Heart right ventricle (tissue), 16 donors: ENCODE measurements around the gene INSYN2B. TPM values are rescaled to one million over a fixed set of nuclear protein-coding genes. Genes with fewer than 3 reads are reported as not detected.
A peak's percentile ranks its signal among the peaks of the same experiment; 100 is the strongest.

Experiments used
- ATAC-seq, 8 donors: fragments of 200-7000 bp; cut with Tn5 transposase; one replicate each; pipeline ENCODE4 v1.9.1; 2020; ENCODE audit warnings: mild to moderate bottlenecking in 8 of 8, moderate library complexity in 8 of 8, moderate number of reproducible peaks in 1 of 8
- DNase-seq, 2 donors: peaks; one replicate each; pipeline ENCODE4 v3.0.0-alpha.2; 2020
- H3K27ac ChIP-seq, 10 donors: fragments of 200-600 bp; sonication (generic) in 2 of 10; one replicate each; pipeline versions ENCODE4 v1.5.0 to v1.8.0; 2020 to 2022; ENCODE audit warnings: mild to moderate bottlenecking in 3 of 10
- H3K27me3 ChIP-seq, 7 donors: fragments of 200-600 bp; one replicate each; pipeline ENCODE4 v1.8.0; 2021 to 2022; ENCODE audit warnings: mild to moderate bottlenecking in 2 of 7
- H3K36me3 ChIP-seq, 9 donors: fragments of 200-600 bp; sonication (generic) in 1 of 9; one replicate each; pipeline versions ENCODE4 v1.5.0 to v1.8.0; 2020 to 2022; ENCODE audit warnings: mild to moderate bottlenecking in 2 of 9
- H3K4me1 ChIP-seq, 9 donors: fragments of 200-600 bp; sonication (generic) in 1 of 9; one replicate each; pipeline versions ENCODE4 v1.5.0 to v1.8.0; 2020 to 2022; ENCODE audit warnings: mild to moderate bottlenecking in 4 of 9
- H3K4me3 ChIP-seq, 10 donors: fragments of 200-600 bp; sonication (generic) in 2 of 10; one replicate each; pipeline versions ENCODE4 v1.5.0 to v1.8.0; 2020 to 2022; ENCODE audit warnings: mild to moderate bottlenecking in 7 of 10, moderate library complexity in 2 of 10
- H3K9me3 ChIP-seq, 11 donors: fragments of 200-600 bp in 10 of 11; sonication (generic) in 2 of 11; one replicate each; pipeline versions ENCODE4 v1.5.0 to v1.8.0; 2013 to 2022; ENCODE audit warnings: mild to moderate bottlenecking in 2 of 11, control low read depth in 1 of 11, moderate library complexity in 1 of 11
- CTCF ChIP-seq, 9 donors: fragments of 200-600 bp; sonication (generic) in 2 of 9; IDR thresholded peaks; one replicate each; pipeline versions ENCODE4 v1.5.0 to v1.8.0; 2021 to 2022; ENCODE audit warnings: antibody characterized with exemption in 9 of 9, mild to moderate bottlenecking in 5 of 9, moderate library complexity in 1 of 9
- WGBS, 2 donors: extraction: QIAGEN DNeasy Blood & Tissue Kit; methylation state at CpG; one replicate each; pipeline ENCODE4 v1.1.7; 2013; ENCODE audit warnings: inconsistent platforms in 1 of 2; 5-methylcytosine and 5-hydroxymethylcytosine counted together
- intact Hi-C, 10 donors: fragments of 100-400 bp; cut with DNase I; formaldehyde crosslinking; loops; one replicate each; pipeline versions ENCODE4 v1.11.1 to v1.14.2; 2022
- polyA plus RNA-seq, 2 donors: library from polyadenylated mRNA; stranded (reverse); fragments of 200-250 nt; gene quantifications; one replicate each; pipeline ENCODE4 v1.2.3, GENCODE V29; 2013
- total RNA-seq, 10 donors: library from RNA; stranded (reverse); fragmentation: NEBNext Ultra II Directional in 3 of 10; extraction: Animal tissue kit (Norgen Biotek cat#: 25700) in 3 of 10; gene quantifications; one replicate each; pipeline versions ENCODE4 v1.2.1 to v1.2.4, GENCODE V29; 2021 to 2023
- donor health status: Arrhythmogenic right ventricular cardiomyopathy.
- donor health status: ischemic (EF 13 %, LVEDD 7.1; RV severe dilation, severe dysfunction).
- donor health status: healthy with polysubstance abuse.
- donor health status: DM: no; HTN: yes; CAD: no.
- donor health status: DM: no; HTN: no; CAD: no.
- donor health status: ischemic (EF 25% LVEDD 6.9; RV normal size, moderate dysfunction).
- donor health status: ischemic (EF 25% LVEDD 5.7; RV mildly dilated, moderate dysfunction).
- donor health status: healthy.
- donor health status: DM: yes; HTN: yes; CAD: no.
- donor health status: Ischemic cardiomyopathy.
- donor health status: ischemic (EF 35%, LVEDD 5.7; RV mildly dilated, moderate dysfunction).
- donor health status: nonischemic (EF 11% LVEDD 7.7; RV severe dilation, severe dysfunction).
- donor health status: DM: yes; HTN: yes; CAD: no.
- donor health status: PGD.
- donor health status: ischemic (EF 29% LVEDD 5.4; RV normal size, mild dysfunction).
- donor health status: nonischemic (EF 23%, LVEDD 6.1; RV moderate dilation, normal function).

Gene INSYN2B
- total and polyA plus RNA-seq, 12 donors, result 0.09 to 0.87 (median 0.14) TPM; not detected in 7

- no peak overlapping the region for H3K4me3 ChIP-seq
- no peaks in the 10 kb centered on the region for H3K9me3 ChIP-seq
- no peaks in the 10 kb centered on the region for H3K36me3 ChIP-seq
- H3K27ac ChIP-seq, result peak overlapping the region in 2 of 10 donors; percentile 10 to 81
- peaks cover 0 to 37% (median 0%) of the 10 kb centered on the region in 9 donors for H3K4me1 ChIP-seq
- DNase-seq, result no peak
- no peak for ATAC-seq
- intact Hi-C loops, result no loop called here
- WGBS, 2 donors, result 90 to 96% methylated on average over 2 of the region's 2 CpGs
- no peak for TF ChIP-seq CTCF (IDR thresholded peaks at IDR 0.05)
- H3K27me3 ChIP-seq, result peaks cover 0 to 10% (median 3%) of the 10 kb centered on the region in 7 donors
Measured at GRCh38 chr5:169880785-169881184, 99.5 kb downstream of the INSYN2B start.

DNA sequence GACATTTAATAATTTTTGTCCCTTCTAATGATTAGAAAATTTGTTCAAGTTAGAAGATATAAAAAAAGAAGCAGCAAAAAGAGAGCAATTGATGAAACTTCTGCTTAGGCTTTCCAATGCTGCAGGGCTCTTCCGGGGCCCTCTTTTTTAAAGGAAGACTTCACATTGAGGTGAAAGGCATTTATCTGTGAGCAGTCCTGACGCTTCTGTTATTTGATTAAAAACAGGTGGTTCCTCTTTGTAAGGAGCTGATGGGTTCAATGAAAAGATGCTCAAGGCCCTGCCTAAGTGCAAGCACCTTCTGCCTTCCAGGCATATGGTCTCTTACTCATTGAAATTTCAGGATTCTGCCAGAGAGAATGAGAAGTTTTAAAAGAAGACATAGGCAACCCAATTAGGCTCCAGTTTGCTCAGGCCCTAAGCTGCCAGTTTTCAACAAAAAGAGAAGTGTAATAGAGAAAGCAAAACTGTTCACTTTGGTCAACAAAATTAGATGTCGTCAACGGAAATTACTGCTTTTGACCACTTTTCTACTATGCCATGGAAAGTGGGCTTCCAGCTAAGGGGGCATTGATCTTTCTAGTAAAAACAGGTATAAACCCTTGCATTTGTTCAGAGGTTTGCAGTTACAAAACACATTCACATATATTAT, 100.2 kb downstream of the INSYN2B start:
- H3K27me3 ChIP-seq, result peaks cover 0 to 10% (median 3%) of the 10 kb centered on the region in 7 donors
- no peaks in the 10 kb centered on the region for H3K36me3 ChIP-seq
- H3K4me1 ChIP-seq, result peaks cover 0 to 44% (median 0%) of the 10 kb centered on the region in 9 donors
- no peak for DNase-seq
- no peak for TF ChIP-seq CTCF (IDR thresholded peaks at IDR 0.05)
- H3K9me3 ChIP-seq, result no peaks in the 10 kb centered on the region
- no peak overlapping the region for H3K4me3 ChIP-seq
- 79 to 83% methylated on average over 4 of the region's 4 CpGs for WGBS, 2 donors
- intact Hi-C loops, result no loop called here
- ATAC-seq, result no peak
- H3K27ac ChIP-seq, result peak overlapping the region in 2 of 10 donors; percentile 10 to 81

DNA sequence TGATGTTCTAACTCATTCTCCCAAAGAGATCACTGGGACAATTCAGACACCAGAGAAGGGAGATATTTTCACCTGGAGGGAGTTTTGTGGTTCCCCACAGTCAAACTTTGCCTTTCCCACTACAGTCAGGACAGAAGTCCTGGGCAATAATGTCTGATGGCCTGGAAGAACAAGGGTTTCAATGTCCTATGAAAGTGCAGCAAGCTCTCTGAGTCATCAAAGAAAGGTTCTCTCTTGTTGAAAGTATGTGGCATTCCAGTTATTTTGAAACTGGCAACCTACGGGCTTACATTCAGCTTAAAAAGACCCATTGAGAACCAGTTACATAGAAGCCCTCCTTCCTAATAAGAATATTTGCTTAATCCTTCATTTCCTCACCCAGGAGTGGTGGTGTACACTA, 103.9 kb downstream of the INSYN2B start:
- H3K4me1 ChIP-seq, result peaks cover 0 to 70% (median 0%) of the 10 kb centered on the region in 9 donors
- no peak for TF ChIP-seq CTCF (IDR thresholded peaks at IDR 0.05)
- no peaks in the 10 kb centered on the region for H3K36me3 ChIP-seq
- peak overlapping the region in 2 of 10 donors; percentile 36 to 56 for H3K27ac ChIP-seq
- 83 to 87% methylated on average over 1 of the region's 1 CpG for WGBS, 2 donors
- ATAC-seq, result no peak
- no peak for DNase-seq
- H3K9me3 ChIP-seq, result no peaks in the 10 kb centered on the region
- no peak overlapping the region for H3K4me3 ChIP-seq
- peaks cover 0 to 8% (median 0%) of the 10 kb centered on the region in 7 donors for H3K27me3 ChIP-seq
- intact Hi-C loops, result loop anchor here in 1 of 10 donors (10.0 kb wide), 1 partner anchor 72 kb away; no protein-coding TSS in a partner anchor

GRCh38 chr5:169875731-169876130, 104.6 kb downstream of the INSYN2B start:
- intact Hi-C loops, result loop anchor here in 1 of 10 donors (10.0 kb wide), 1 partner anchor 71 kb away; no protein-coding TSS in a partner anchor
- Histone ChIP-seq H3K36me3 (no peaks in the 10 kb centered on the region), H3K4me1 (peaks cover 0 to 65% (median 0%) of the 10 kb centered on the region in 9 donors), H3K27ac (peak overlapping the region in 2 of 10 donors; percentile 36 to 56), H3K4me3 (no peak overlapping the region), H3K9me3 (no peaks in the 10 kb centered on the region), H3K27me3 (peaks cover 0 to 8% (median 0%) of the 10 kb centered on the region in 7 donors)
- DNase-seq (no peak), ATAC-seq (no peak)
- no peak for TF ChIP-seq CTCF (IDR thresholded peaks at IDR 0.05)
- WGBS, 2 donors, result 79% methylated on average over 4 of the region's 4 CpGs
